Endodermal cell (in vitro differentiated cells): ENCODE results near the gene TYRO3. TPM values are rescaled to one million over a fixed set of nuclear protein-coding genes. Genes with fewer than 3 reads are reported as not detected.

Source experiments
- DNase-seq: peaks from one replicate; pipeline ENCODE4 v3.0.0-alpha.2; 2017
- H3K27ac ChIP-seq: 2 replicates; pipeline ENCODE4 v1.5.1; 2013; ENCODE audit warnings: mild to moderate bottlenecking, low read depth, low read length, moderate library complexity
- H3K27me3 ChIP-seq: 2 replicates; pipeline ENCODE4 v1.6.1; 2013; ENCODE audit warnings: mild to moderate bottlenecking, low read length, moderate library complexity; ENCODE audit not compliant: insufficient read depth, control insufficient read depth, poor library complexity, severe bottlenecking
- H3K36me3 ChIP-seq: 2 replicates; pipeline ENCODE4 v1.7.0; 2013; ENCODE audit warnings: mild to moderate bottlenecking, low read length, moderate library complexity; ENCODE audit not compliant: control insufficient read depth, insufficient read depth
- H3K4me1 ChIP-seq: one replicate; pipeline ENCODE4 v1.7.0; 2013; ENCODE audit warnings: low read length; ENCODE audit not compliant: control insufficient read depth, insufficient read depth
- H3K4me3 ChIP-seq: 2 replicates; pipeline ENCODE4 v1.5.1; 2013; ENCODE audit warnings: mild to moderate bottlenecking, low read length, moderate library complexity
- H3K9ac ChIP-seq: 2 replicates; pipeline ENCODE4 v1.6.1; 2013; ENCODE audit warnings: mild to moderate bottlenecking, low read length, moderate library complexity; ENCODE audit not compliant: poor library complexity, severe bottlenecking; ENCODE audit errors: extremely low read depth
- H3K9me3 ChIP-seq: 2 replicates; pipeline ENCODE4 v1.6.1; 2013; ENCODE audit warnings: mild to moderate bottlenecking, low read length, moderate library complexity; ENCODE audit not compliant: control insufficient read depth
- H3K27ac Mint-ChIP-seq: 2 replicates; pipeline ENCODE4 v1.8.0; 2020; ENCODE audit warnings: mixed read lengths
- H3K27me3 Mint-ChIP-seq: 2 replicates; pipeline ENCODE4 v1.8.0; 2021; ENCODE audit warnings: mild to moderate bottlenecking, mixed read lengths; ENCODE audit not compliant: insufficient read depth
- H3K36me3 Mint-ChIP-seq: 2 replicates; pipeline ENCODE4 v1.8.0; 2020; ENCODE audit warnings: low read depth, mixed read lengths
- H3K4me1 Mint-ChIP-seq: 2 replicates; pipeline ENCODE4 v1.8.0; 2020; ENCODE audit warnings: mixed read lengths
- H3K4me3 Mint-ChIP-seq: 2 replicates; pipeline ENCODE4 v1.8.0; 2020; ENCODE audit warnings: mild to moderate bottlenecking, moderate library complexity, mixed read lengths
- H3K9me3 Mint-ChIP-seq: 2 replicates; pipeline ENCODE4 v1.8.0; 2020; ENCODE audit warnings: mild to moderate bottlenecking, mixed read lengths
- CTCF ChIP-seq: fragments of 200-600 bp; sonication (generic); conservative IDR thresholded peaks from 2 replicates; pipeline ENCODE4 v1.5.0; 2021; ENCODE audit warnings: antibody characterized with exemption, mild to moderate bottlenecking
- WGBS, 2 experiments: methylation state at CpG; one replicate each; pipeline versions ENCODE4 v1.1.5 to v1.1.7; 2013; ENCODE audit warnings: missing lambda C conversion rate in 2 of 2, mixed read lengths in 1 of 2; ENCODE audit not compliant: insufficient coverage in 1 of 2, insufficient read length in 1 of 2; 5-methylcytosine and 5-hydroxymethylcytosine counted together
- total RNA-seq, 2 donors: library from RNA; stranded (reverse); fragmentation: NEBNext Ultra II Directional in 1 of 2; extraction: Animal tissue kit (Norgen Biotek cat#: 25700) in 1 of 2; gene quantifications; 2 replicates in 1 of 2; 3 replicates in 1 of 2; pipeline ENCODE4 v1.2.1, GENCODE V29; 2021

The TYRO3 gene
- total RNA-seq, 2 donors from 2014 or later, result 293 to 311 TPM

- Histone ChIP-seq H3K27ac (no peak overlapping the region), H3K9me3 (no peaks in the 10 kb centered on the region), H3K9ac (peak overlapping the region; percentile 29), H3K4me1 (peaks cover 22% of the 10 kb centered on the region), H3K36me3 (peaks cover 16% of the 10 kb centered on the region), H3K27me3 (no peaks in the 10 kb centered on the region), H3K4me3 (peak overlapping the region; percentile 82)
- peaks cover 5% of the 10 kb centered on the region for H3K27me3 Mint-ChIP-seq
- no peaks in the 10 kb centered on the region for H3K9me3 Mint-ChIP-seq
- peak; percentile 99 for TF ChIP-seq CTCF
- H3K4me3 Mint-ChIP-seq, result peak overlapping the region; percentile 93
- 8 to 17% methylated on average over 2 to 7 of the region's 7 CpGs for WGBS, 2 experiments
- peak overlapping the region; percentile 90 for H3K27ac Mint-ChIP-seq
- H3K36me3 Mint-ChIP-seq, result peaks cover 14% of the 10 kb centered on the region
- peak; percentile 94 for DNase-seq
- H3K4me1 Mint-ChIP-seq, result peaks cover 46% of the 10 kb centered on the region
These were observed 1.2 kb upstream of the TYRO3 start for GRCh38 chr15:41557673-41558399.

GRCh38 chr15:41559239-41559782, 299 bp downstream of the TYRO3 start:
- Histone ChIP-seq H3K27me3 (no peaks in the 10 kb centered on the region), H3K4me3 (peak overlapping the region; percentile 94), H3K9me3 (no peaks in the 10 kb centered on the region), H3K9ac (peak overlapping the region; percentile 72), H3K36me3 (peaks cover 30% of the 10 kb centered on the region), H3K4me1 (peaks cover 32% of the 10 kb centered on the region), H3K27ac (no peak overlapping the region)
- H3K4me3 Mint-ChIP-seq, result peak overlapping the region; percentile 93
- peaks cover 61% of the 10 kb centered on the region for H3K4me1 Mint-ChIP-seq
- H3K27me3 Mint-ChIP-seq, result peaks cover 2% of the 10 kb centered on the region
- 0 to 3% methylated on average over 12 to 60 of the region's 60 CpGs for WGBS, 2 experiments
- no peak for TF ChIP-seq CTCF
- H3K36me3 Mint-ChIP-seq, result peaks cover 24% of the 10 kb centered on the region
- no peak for DNase-seq
- H3K27ac Mint-ChIP-seq, result peak overlapping the region; percentile 88
- no peaks in the 10 kb centered on the region for H3K9me3 Mint-ChIP-seq

GRCh38 chr15:41560572-41560874, 1.5 kb downstream of the TYRO3 start:
- peaks cover 41% of the 10 kb centered on the region for H3K4me1 ChIP-seq
- H3K9me3 ChIP-seq, result no peaks in the 10 kb centered on the region
- TF ChIP-seq CTCF, result no peak
- no peak overlapping the region for H3K27ac ChIP-seq
- H3K27ac Mint-ChIP-seq, result peak overlapping the region; percentile 28
- H3K4me1 Mint-ChIP-seq, result peaks cover 68% of the 10 kb centered on the region
- H3K36me3 Mint-ChIP-seq, result peaks cover 32% of the 10 kb centered on the region
- 77 to 80% methylated on average over 1 to 2 of the region's 2 CpGs for WGBS, 2 experiments
- peak overlapping the region; percentile 72 for H3K9ac ChIP-seq
- peaks cover 2% of the 10 kb centered on the region for H3K27me3 Mint-ChIP-seq
- no peak for DNase-seq
- H3K36me3 ChIP-seq, result peaks cover 42% of the 10 kb centered on the region
- no peaks in the 10 kb centered on the region for H3K9me3 Mint-ChIP-seq
- peak overlapping the region; percentile 94 for H3K4me3 ChIP-seq
- no peaks in the 10 kb centered on the region for H3K27me3 ChIP-seq
- H3K4me3 Mint-ChIP-seq, result peak overlapping the region; percentile 93
